Activated CD4-positive, alpha-beta T cell treated with anti-CD3 and anti-CD28 coated beads, Interleukin-2, Interleukin-4, amounts not matched to agents 100 ng/mL and 50 ng/mL, durations not matched to agents 16 hours and 8 hours (primary cell): Measurements from ENCODE around the gene TEX13D.

Experiments
- DNase-seq: peaks from one replicate; pipeline ENCODE4 v3.0.0-alpha.2; 2020; ENCODE audit warnings: low spot score

Gene TEX13D

GRCh38 chrX:124348182-124348581 is 15.7 kb downstream of the TEX13D start:
- DNase-seq: no peak

- DNase-seq: peak; percentile 40
Observed at GRCh38 chrX:124348885-124349453, 16.5 kb downstream of the TEX13D start.

- no peak for DNase-seq
Observed at GRCh38 chrX:124354648-124355047, 22.2 kb downstream of the TEX13D start.

- DNase-seq: peak; percentile 60
Observed at GRCh38 chrX:124358800-124359383, 26.4 kb downstream of the TEX13D start.

DNA sequence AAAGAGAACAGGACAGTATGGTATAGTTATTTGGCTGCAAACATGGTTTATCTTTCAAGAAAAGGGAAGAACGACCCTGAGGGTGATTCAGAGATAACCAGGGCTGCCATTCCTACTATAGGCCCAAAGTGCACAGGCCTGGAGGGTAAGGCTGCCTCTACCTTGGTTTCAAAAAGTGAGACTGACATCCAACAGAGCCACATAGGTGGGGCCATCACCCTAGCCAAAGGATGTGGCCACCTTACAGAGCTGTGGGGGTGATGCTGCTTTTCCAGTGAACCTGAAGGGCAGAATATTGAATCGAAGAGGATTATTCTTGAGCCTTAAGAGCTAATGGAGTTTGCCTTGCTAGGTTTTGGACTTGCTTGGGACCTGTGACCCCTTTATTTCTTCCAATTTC is 29.6 kb downstream of the TEX13D start:
- DNase-seq: no peak

DNA sequence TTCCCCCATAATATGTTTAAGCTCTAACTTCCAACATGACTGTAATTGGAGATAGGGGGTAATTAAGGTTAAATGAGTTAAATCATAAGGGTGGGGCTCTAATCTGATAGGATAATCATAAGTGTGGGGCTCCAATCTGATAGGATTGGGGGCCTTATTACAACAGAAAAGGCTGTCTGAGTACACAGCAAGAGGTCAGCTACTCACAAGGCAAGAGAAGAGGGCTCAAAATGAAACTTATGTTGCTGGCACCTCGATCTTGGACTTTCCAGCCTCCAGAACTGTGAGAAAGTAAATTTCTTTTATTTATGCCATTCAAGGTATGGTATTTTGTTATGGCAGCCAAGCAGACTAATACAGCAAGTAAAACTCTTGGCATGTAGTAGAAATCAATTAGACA is 30.3 kb downstream of the TEX13D start:
- DNase-seq: no peak

- DNase-seq: no peak
Observed at GRCh38 chrX:124369722-124370121, 37.3 kb downstream of the TEX13D start.

DNA sequence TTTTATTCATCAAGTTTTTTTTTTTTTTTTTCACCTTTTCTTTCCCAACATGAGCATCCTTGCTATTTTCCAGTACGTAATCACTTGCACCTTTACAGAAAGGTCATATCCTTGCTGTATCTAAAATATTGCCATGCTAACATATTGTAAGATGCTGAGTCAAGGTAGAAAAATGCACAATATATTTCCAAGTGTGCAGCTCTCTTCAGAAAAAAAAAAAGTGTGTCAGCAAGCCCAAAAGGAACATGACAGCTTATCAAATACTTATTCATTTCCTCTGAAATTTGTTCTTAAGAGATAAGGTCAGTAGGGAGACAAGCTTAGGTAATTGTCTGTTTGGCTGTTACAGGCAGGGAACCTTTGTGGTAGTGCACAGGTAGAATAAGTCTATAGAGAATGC is 40.9 kb downstream of the TEX13D start:
- no peak for DNase-seq

- no peak for DNase-seq
Observed at GRCh38 chrX:124378643-124379042, 46.2 kb downstream of the TEX13D start.

DNA sequence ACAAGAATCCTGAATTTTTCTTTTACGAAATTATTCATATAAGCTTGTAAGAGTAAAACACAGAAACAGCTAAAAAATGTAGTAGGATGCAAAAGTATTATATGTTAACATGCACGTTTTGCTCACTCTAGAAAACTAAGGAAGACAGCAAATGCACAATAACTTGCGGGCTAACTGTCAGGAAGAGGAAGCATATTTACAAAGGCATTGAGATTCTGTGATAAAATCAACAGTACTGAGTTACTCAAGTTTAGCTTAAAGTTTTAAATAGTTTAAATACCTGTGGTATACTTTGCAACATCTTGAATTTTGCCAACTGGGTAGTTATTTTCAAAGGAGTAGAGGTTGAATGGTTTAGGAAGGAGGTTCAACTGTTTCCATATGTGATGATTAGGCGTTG is 50.9 kb downstream of the TEX13D start:
- no peak for DNase-seq

GRCh38 chrX:124386401-124386800 is 53.9 kb downstream of the TEX13D start:
- no peak for DNase-seq
